Osteoblast (primary cell): Measurements from ENCODE around the gene FAM234A. TPM values are rescaled to one million over a fixed set of nuclear protein-coding genes. Genes with fewer than 3 reads are reported as not detected.
A peak's percentile ranks its signal among the peaks of the same experiment; 100 is the strongest.

Experiments
- DNase-seq: peaks from one replicate; pipeline ENCODE4 v3.0.0; 2011; ENCODE audit warnings: low spot score, mixed read lengths; ENCODE audit not compliant: insufficient read length; ENCODE audit errors: missing footprints
- H2AFZ ChIP-seq: 2 replicates; pipeline ENCODE4 v1.6.0; 2011; ENCODE audit warnings: mild to moderate bottlenecking, low read length
- H3K27ac ChIP-seq: 2 replicates; pipeline ENCODE4 v1.5.1; 2011; ENCODE audit warnings: mild to moderate bottlenecking, low read depth, low read length, moderate library complexity
- H3K27me3 ChIP-seq: 2 replicates; pipeline ENCODE4 v1.6.0; 2012; ENCODE audit warnings: mild to moderate bottlenecking, control low read depth, inconsistent platforms, low read length, moderate library complexity; ENCODE audit not compliant: insufficient read depth
- H3K36me3 ChIP-seq: 2 replicates; pipeline ENCODE4 v1.5.1; 2011; ENCODE audit warnings: mild to moderate bottlenecking, low read length, control low read depth, moderate library complexity; ENCODE audit not compliant: insufficient read depth
- H3K4me1 ChIP-seq: 2 replicates; pipeline ENCODE4 v1.5.1; 2011; ENCODE audit warnings: mild to moderate bottlenecking, low read length, control low read depth, moderate library complexity; ENCODE audit not compliant: insufficient read depth
- H3K4me2 ChIP-seq: 2 replicates; pipeline ENCODE4 v1.6.0; 2011; ENCODE audit warnings: mild to moderate bottlenecking, low read length; ENCODE audit not compliant: insufficient read depth
- H3K4me3 ChIP-seq: fragments of 200-600 bp; sonication (generic); 3 replicates; pipeline ENCODE4 v1.5.1; 2012; ENCODE audit warnings: mild to moderate bottlenecking, low read length, inconsistent platforms; ENCODE audit not compliant: insufficient read depth
- H3K79me2 ChIP-seq: 2 replicates; pipeline ENCODE4 v1.6.0; 2012; ENCODE audit warnings: mild to moderate bottlenecking, low read length, control low read depth, inconsistent platforms; ENCODE audit not compliant: insufficient read depth
- H3K9me3 ChIP-seq: 2 replicates; pipeline ENCODE4 v1.5.1; 2011; ENCODE audit warnings: low read depth, low read length, control low read depth
- H4K20me1 ChIP-seq: 2 replicates; pipeline ENCODE4 v1.6.0; 2012; ENCODE audit warnings: mild to moderate bottlenecking, low read length, control low read depth; ENCODE audit not compliant: insufficient read depth
- total RNA-seq: library from RNA; depleted of rRNA; stranded (reverse); fragments of >200 nt; gene quantifications from 2 replicates; pipeline ENCODE4 v1.2.3, GENCODE V29; 2012
- TF ChIP-seq, protein P1 (sequence below): IDR thresholded peaks from 2 replicates; pipeline ENCODE4 v1.5.1; 2011; ENCODE audit warnings: mild to moderate bottlenecking, low read depth, low read length, moderate library complexity; ENCODE audit errors: extremely low read depth

FAM234A gene
- total RNA-seq, 1 donor: 113 TPM

- Histone ChIP-seq H3K27me3 (peaks cover 18% of the 10 kb centered on the region), H3K9me3 (no peaks in the 10 kb centered on the region), H3K36me3 (no peaks in the 10 kb centered on the region), H2AFZ (no peak overlapping the region), H3K79me2 (no peaks in the 10 kb centered on the region), H3K4me1 (no peaks in the 10 kb centered on the region), H3K4me3 (no peak overlapping the region), H3K27ac (no peak overlapping the region), H4K20me1 (no peaks in the 10 kb centered on the region), H3K4me2 (no peak overlapping the region)
- DNase-seq: peak; percentile 82
- TF ChIP-seq, protein P1, sequence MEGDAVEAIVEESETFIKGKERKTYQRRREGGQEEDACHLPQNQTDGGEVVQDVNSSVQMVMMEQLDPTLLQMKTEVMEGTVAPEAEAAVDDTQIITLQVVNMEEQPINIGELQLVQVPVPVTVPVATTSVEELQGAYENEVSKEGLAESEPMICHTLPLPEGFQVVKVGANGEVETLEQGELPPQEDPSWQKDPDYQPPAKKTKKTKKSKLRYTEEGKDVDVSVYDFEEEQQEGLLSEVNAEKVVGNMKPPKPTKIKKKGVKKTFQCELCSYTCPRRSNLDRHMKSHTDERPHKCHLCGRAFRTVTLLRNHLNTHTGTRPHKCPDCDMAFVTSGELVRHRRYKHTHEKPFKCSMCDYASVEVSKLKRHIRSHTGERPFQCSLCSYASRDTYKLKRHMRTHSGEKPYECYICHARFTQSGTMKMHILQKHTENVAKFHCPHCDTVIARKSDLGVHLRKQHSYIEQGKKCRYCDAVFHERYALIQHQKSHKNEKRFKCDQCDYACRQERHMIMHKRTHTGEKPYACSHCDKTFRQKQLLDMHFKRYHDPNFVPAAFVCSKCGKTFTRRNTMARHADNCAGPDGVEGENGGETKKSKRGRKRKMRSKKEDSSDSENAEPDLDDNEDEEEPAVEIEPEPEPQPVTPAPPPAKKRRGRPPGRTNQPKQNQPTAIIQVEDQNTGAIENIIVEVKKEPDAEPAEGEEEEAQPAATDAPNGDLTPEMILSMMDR: no peak
Measured at GRCh38 chr16:272633-273546, 38.3 kb downstream of the FAM234A start.

GRCh38 chr16:273547-274421, 39.2 kb downstream of the FAM234A start:
- no peaks in the 10 kb centered on the region for H3K4me1 ChIP-seq
- H3K4me2 ChIP-seq: no peak overlapping the region
- H3K9me3 ChIP-seq: no peaks in the 10 kb centered on the region
- TF ChIP-seq, protein P1: no peak
- H2AFZ ChIP-seq: no peak overlapping the region
- H3K36me3 ChIP-seq: no peaks in the 10 kb centered on the region
- H3K27me3 ChIP-seq: peaks cover 19% of the 10 kb centered on the region
- no peaks in the 10 kb centered on the region for H4K20me1 ChIP-seq
- no peak overlapping the region for H3K4me3 ChIP-seq
- no peak overlapping the region for H3K27ac ChIP-seq
- H3K79me2 ChIP-seq: no peaks in the 10 kb centered on the region
- peak; percentile 82 for DNase-seq

DNA sequence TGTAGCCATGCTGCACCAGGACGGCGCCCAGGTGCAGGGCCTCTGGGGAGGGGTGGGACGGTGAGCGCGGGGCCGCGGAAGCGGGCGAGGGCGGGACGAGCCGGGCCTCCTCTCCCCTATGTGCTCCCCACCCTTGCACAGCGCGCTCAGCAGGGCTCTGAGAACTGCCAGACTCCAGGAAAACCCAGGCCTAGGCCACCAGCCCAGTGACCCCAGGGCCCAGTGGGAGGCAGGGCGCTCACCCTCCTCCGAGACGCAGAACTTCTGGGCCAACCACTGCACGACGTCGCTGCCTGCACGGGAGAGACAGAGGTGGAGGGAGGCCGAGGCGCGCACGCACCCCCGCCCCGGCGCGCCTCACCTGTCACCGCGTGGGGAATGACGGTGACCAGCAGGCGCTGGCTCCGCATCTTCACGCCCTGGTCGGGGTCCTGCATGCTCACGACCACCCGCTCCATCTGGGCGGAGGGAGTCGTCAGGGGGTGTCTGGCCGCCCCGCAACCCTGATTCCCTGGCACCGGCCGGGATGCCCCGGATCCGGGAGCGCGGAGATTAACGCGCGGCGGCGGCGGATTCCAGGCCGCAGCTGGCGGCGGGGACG, 40.5 kb downstream of the FAM234A start:
- Histone ChIP-seq H3K27me3 (peaks cover 25% of the 10 kb centered on the region), H3K36me3 (no peaks in the 10 kb centered on the region), H4K20me1 (no peaks in the 10 kb centered on the region), H2AFZ (no peak overlapping the region), H3K27ac (no peak overlapping the region), H3K4me1 (no peaks in the 10 kb centered on the region), H3K4me3 (no peak overlapping the region), H3K79me2 (no peaks in the 10 kb centered on the region), H3K4me2 (no peak overlapping the region), H3K9me3 (no peaks in the 10 kb centered on the region)
- peak; percentile 94 for DNase-seq
- TF ChIP-seq, protein P1: no peak
